Measurements from ENCODE around the gene UTP15.

DNA sequence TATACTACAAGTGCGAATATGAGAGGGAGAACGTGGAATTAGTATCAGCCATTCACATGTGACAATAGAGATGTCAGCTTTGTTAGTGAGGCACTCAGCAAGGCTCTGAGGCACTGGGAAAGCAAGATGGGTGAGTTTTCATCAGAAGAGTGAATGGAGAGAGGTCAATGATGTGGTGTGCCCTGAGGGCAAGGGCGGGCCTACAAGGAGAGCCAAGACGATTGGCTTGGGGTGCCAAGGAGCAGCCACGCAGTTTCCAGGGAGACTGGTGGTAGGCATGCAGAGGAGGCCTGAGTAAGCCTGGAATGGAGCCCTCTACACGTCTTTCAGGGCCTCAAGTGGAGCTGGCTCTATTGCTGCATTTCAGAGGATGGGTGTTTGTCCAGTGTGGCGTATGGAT lies 42.6 kb upstream of the UTP15 start:
- no peak for TF ChIP-seq PATZ1 (CRISPR knock-in tag; IDR thresholded peaks at IDR 0.05; ENCODE audit: borderline replicate concordance)
- TF ChIP-seq ZNF565 (CRISPR knock-in tag; conservative IDR thresholded peaks at IDR 0.05; ENCODE audit: low read depth): no peak
- no peak for TF ChIP-seq SNAI2 (CRISPR knock-in tag; IDR thresholded peaks at IDR 0.05)
- no peak for TF ChIP-seq CREB5 (CRISPR knock-in tag; IDR thresholded peaks at IDR 0.05; ENCODE audit: low read depth)
- no peak for TF ChIP-seq ARNTL (CRISPR knock-in tag; IDR thresholded peaks at IDR 0.05; ENCODE audit: borderline replicate concordance, low read depth)
- no peak for TF ChIP-seq TCF4 (CRISPR knock-in tag; IDR thresholded peaks at IDR 0.05; ENCODE audit: borderline replicate concordance)
- TF ChIP-seq PPARA (CRISPR knock-in tag; IDR thresholded peaks at IDR 0.05; ENCODE audit: borderline replicate concordance): no peak

Data from SK-N-SH treated with all-trans-retinoic acid at 6 μM for 48 hours (cell line).